H1 (cell line): Measurements from ENCODE around the gene RANBP9. TPM values are rescaled to one million over a fixed set of nuclear protein-coding genes. Genes with fewer than 3 reads are reported as not detected.

Experiments used
- BACH1 ChIP-seq: IDR thresholded peaks from 2 replicates; pipeline ENCODE4 v1.6.1; 2012; ENCODE audit warnings: low read length, improper control_type of control experiment
- CBX5 ChIP-seq: fragments of 300-800, 300-1000 bp; sonication (generic); IDR thresholded peaks from 2 replicates; pipeline ENCODE4 v1.7.1; 2016; ENCODE audit warnings: antibody characterized with exemption, low read length, low read depth
- EGR1 ChIP-seq: IDR thresholded peaks from 2 replicates; pipeline ENCODE4 v1.6.1; 2011; ENCODE audit warnings: low read depth, low read length, borderline replicate concordance
- polyA plus RNA-seq, 7 experiments: library from polyadenylated mRNA; depleted of rRNA in 3 of 7; stranded (reverse) in 5 of 7; unstranded in 2 of 7; fragments of >200 nt in 5 of 7; fragments of 200-250 nt in 2 of 7; gene quantifications; 1 replicate in 5 of 7; 2 replicates in 1 of 7; 4 replicates in 1 of 7; pipeline versions ENCODE4 v1.2.1 to v1.2.3, GENCODE V29; 2011 to 2013; ENCODE audit warnings: missing spikeins in 2 of 7, mixed read lengths in 2 of 7
- total RNA-seq: library from RNA; stranded (reverse); fragmentation: NEBNext Ultra II Directional; extraction: Animal tissue kit (Norgen Biotek cat#: 25700); gene quantifications from 2 replicates; pipeline ENCODE4 v1.2.1, GENCODE V29; 2021
- TF ChIP-seq, protein P1 (sequence below), 3 experiments: IDR thresholded peaks; 1 replicate in 2 of 3; 2 replicates in 1 of 3; pipeline versions ENCODE4 v1.5.1 to v1.6.1; 2011; ENCODE audit warnings: low read length in 3 of 3, mild to moderate bottlenecking in 3 of 3, inconsistent platforms in 2 of 3, low read depth in 1 of 3, moderate library complexity in 1 of 3; ENCODE audit not compliant: insufficient read depth in 1 of 3; ENCODE audit errors: control extremely low read depth in 1 of 3

Gene RANBP9
- total and polyA plus RNA-seq, 2 of the 8 experiments (the other 6 are each of a cell fraction or from before 2014, with no cell fraction given), result 13.0 to 36.7 TPM

- TF ChIP-seq BACH1 (no peak), CBX5 (no peak), EGR1 (no peak)
- TF ChIP-seq, protein P1, sequence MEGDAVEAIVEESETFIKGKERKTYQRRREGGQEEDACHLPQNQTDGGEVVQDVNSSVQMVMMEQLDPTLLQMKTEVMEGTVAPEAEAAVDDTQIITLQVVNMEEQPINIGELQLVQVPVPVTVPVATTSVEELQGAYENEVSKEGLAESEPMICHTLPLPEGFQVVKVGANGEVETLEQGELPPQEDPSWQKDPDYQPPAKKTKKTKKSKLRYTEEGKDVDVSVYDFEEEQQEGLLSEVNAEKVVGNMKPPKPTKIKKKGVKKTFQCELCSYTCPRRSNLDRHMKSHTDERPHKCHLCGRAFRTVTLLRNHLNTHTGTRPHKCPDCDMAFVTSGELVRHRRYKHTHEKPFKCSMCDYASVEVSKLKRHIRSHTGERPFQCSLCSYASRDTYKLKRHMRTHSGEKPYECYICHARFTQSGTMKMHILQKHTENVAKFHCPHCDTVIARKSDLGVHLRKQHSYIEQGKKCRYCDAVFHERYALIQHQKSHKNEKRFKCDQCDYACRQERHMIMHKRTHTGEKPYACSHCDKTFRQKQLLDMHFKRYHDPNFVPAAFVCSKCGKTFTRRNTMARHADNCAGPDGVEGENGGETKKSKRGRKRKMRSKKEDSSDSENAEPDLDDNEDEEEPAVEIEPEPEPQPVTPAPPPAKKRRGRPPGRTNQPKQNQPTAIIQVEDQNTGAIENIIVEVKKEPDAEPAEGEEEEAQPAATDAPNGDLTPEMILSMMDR (IDR thresholded peaks at IDR 0.05; ENCODE audit: control extremely low read depth in 1 of 3, insufficient read depth in 1 of 3, low read depth in 1 of 3, low read length in 3 of 3), result no peak
These were observed 57.1 kb downstream of the RANBP9 start (continued) for GRCh38 chr6:13654496-13654895.
